Prostate gland (tissue), 2 donors: ENCODE measurements around the gene ATP8B3. TPM values are rescaled to one million over a fixed set of nuclear protein-coding genes. Genes with fewer than 3 reads are reported as not detected.

Experiments
- DNase-seq: peaks from one replicate; pipeline ENCODE4 v3.0.0-alpha.2; 2019; ENCODE audit warnings: low spot score
- H3K27ac ChIP-seq, 2 donors: fragments of 200-600 bp; sonication (generic); 2 replicates each; pipeline ENCODE4 v1.5.1; 2017 to 2019
- H3K27me3 ChIP-seq: fragments of 200-600 bp; sonication (generic); replicated peaks from 2 replicates; pipeline ENCODE4 v1.5.1; 2019; ENCODE audit not compliant: insufficient read depth
- H3K36me3 ChIP-seq, 2 donors: fragments of 200-600 bp; sonication (generic); 1 replicate in 1 of 2; 2 replicates in 1 of 2; pipeline versions ENCODE4 v1.5.1 to v1.8.1; 2017 to 2019
- H3K4me1 ChIP-seq: fragments of 200-600 bp; sonication (generic); replicated peaks from 2 replicates; pipeline ENCODE4 v1.5.1; 2019
- H3K4me3 ChIP-seq, 2 donors: fragments of 200-600 bp; sonication (generic); 2 replicates each; pipeline ENCODE4 v1.5.1; 2017 to 2019
- H3K9me3 ChIP-seq: fragments of 200-600 bp; sonication (generic); 2 replicates; pipeline ENCODE4 v1.5.1; 2017
- POLR2A ChIP-seq: fragments of 450-650 bp; IDR thresholded peaks from one replicate; pipeline ENCODE4 v1.6.1; 2016; ENCODE audit warnings: antibody characterized with exemption, mild to moderate bottlenecking
- POLR2AphosphoS5 ChIP-seq: sonication (generic); formaldehyde crosslinking; IDR thresholded peaks from one replicate; pipeline ENCODE4 v1.6.1; 2017; ENCODE audit warnings: antibody characterized with exemption
- WGBS: methylation state at CpG from one replicate; pipeline ENCODE4 v1.1.5; 2018; 5-methylcytosine and 5-hydroxymethylcytosine counted together
- intact Hi-C: fragments of 100-400 bp; cut with DNase I; formaldehyde crosslinking; loops from one replicate; pipeline ENCODE4 v1.14.2; 2022
- total RNA-seq, 2 donors: library from RNA; depleted of rRNA; stranded (reverse); fragments of >200 nt; gene quantifications; one replicate each; pipeline ENCODE4 v1.1.0, GENCODE V29; 2016
- TF ChIP-seq, protein P1 (sequence below), 4 experiments: fragments of 200-600 bp in 2 of 4; fragments of 450-650 bp in 2 of 4; sonication (generic) in 2 of 4; IDR thresholded peaks; 1 replicate in 3 of 4; 2 replicates in 1 of 4; pipeline ENCODE4 v1.5.1; 2016 to 2019; ENCODE audit warnings: antibody characterized with exemption in 4 of 4, mild to moderate bottlenecking in 2 of 4, moderate library complexity in 2 of 4

ATP8B3 gene
- total RNA-seq, 2 donors from 2014 or later = 0.18 to 4.7 TPM

DNA sequence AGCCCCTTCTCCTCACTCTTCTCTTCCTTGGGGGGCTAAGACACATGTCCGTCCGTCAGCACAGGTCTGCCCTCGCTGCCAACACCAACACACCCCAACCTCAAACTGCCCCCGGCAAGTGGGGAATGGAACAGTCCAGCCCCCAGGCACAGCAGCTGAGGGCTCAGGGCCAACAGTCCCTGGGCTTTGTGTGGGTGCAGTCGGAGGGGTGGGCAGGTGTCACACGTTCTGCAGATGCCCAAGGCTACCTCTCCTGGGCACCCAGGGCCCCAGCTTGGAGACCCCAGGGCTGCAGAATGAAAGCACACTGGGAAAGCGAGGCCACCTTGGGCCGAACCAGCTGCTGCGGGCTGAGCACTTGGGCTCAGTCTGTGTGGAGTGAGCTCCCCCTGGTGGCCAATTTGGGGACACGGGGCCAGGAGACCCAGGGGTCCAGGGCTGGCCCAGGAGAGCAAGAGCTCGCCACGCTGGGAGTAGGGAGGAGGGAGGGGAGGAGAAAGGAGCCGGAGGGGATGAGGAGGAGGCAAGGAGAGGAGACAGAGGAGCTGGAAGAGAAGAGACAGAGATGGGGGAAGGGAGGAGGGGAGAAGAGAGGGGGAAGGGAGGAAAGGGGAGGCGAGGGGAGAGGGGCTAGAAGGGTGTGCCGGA lies 14.0 kb upstream of the ATP8B3 start:
- WGBS = 18% methylated on average over 15 of the region's 15 CpGs
- Histone ChIP-seq H3K36me3 (peaks cover 0 to 14% of the 10 kb centered on the region in 2 donors), H3K27ac (no peak overlapping the region), H3K9me3 (no peaks in the 10 kb centered on the region), H3K4me3 (no peak overlapping the region), H3K4me1 (no peaks in the 10 kb centered on the region), H3K27me3 (no peaks in the 10 kb centered on the region)
- intact Hi-C loops = loop anchor here (10.0 kb wide), 1 partner anchor 281 kb away; no protein-coding TSS in a partner anchor
- TF ChIP-seq, protein P1, sequence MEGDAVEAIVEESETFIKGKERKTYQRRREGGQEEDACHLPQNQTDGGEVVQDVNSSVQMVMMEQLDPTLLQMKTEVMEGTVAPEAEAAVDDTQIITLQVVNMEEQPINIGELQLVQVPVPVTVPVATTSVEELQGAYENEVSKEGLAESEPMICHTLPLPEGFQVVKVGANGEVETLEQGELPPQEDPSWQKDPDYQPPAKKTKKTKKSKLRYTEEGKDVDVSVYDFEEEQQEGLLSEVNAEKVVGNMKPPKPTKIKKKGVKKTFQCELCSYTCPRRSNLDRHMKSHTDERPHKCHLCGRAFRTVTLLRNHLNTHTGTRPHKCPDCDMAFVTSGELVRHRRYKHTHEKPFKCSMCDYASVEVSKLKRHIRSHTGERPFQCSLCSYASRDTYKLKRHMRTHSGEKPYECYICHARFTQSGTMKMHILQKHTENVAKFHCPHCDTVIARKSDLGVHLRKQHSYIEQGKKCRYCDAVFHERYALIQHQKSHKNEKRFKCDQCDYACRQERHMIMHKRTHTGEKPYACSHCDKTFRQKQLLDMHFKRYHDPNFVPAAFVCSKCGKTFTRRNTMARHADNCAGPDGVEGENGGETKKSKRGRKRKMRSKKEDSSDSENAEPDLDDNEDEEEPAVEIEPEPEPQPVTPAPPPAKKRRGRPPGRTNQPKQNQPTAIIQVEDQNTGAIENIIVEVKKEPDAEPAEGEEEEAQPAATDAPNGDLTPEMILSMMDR (IDR thresholded peaks at IDR 0.05) = peak; percentile 73 to 92 (median 88)
- TF ChIP-seq POLR2AphosphoS5 (peak; percentile 20), POLR2A (no peak)
- DNase-seq = peak; percentile 57

DNA sequence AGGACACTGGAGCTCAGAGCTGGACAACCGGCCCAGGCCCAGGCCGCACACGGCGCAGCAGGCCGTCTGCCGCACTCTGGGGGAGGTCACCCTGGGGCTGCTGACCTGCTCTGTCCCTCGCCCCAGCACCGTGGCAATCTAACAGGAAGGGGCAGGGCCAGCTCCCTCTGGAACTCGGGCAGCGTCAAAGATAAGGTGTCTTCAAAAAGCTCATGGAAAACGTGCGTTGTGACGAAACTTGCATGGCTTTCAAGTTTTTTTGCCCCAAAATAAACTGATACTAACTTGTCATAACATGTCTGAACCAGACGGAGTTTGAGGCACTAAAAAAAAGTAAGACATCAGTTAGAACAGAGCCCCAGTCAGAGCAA lies 12.2 kb upstream of the ATP8B3 start:
- Histone ChIP-seq H3K4me3 (no peak overlapping the region), H3K4me1 (no peaks in the 10 kb centered on the region), H3K9me3 (no peaks in the 10 kb centered on the region), H3K36me3 (peaks cover 2 to 14% of the 10 kb centered on the region in 2 donors), H3K27me3 (no peaks in the 10 kb centered on the region), H3K27ac (no peak overlapping the region)
- intact Hi-C loops = loop anchor here (10.0 kb wide), 1 partner anchor 279 kb away; no protein-coding TSS in a partner anchor
- TF ChIP-seq POLR2AphosphoS5 (no peak), POLR2A (no peak)
- TF ChIP-seq, protein P1 (IDR thresholded peaks at IDR 0.05) = no peak
- DNase-seq = no peak
- WGBS = 72% methylated on average over 14 of the region's 14 CpGs

DNA sequence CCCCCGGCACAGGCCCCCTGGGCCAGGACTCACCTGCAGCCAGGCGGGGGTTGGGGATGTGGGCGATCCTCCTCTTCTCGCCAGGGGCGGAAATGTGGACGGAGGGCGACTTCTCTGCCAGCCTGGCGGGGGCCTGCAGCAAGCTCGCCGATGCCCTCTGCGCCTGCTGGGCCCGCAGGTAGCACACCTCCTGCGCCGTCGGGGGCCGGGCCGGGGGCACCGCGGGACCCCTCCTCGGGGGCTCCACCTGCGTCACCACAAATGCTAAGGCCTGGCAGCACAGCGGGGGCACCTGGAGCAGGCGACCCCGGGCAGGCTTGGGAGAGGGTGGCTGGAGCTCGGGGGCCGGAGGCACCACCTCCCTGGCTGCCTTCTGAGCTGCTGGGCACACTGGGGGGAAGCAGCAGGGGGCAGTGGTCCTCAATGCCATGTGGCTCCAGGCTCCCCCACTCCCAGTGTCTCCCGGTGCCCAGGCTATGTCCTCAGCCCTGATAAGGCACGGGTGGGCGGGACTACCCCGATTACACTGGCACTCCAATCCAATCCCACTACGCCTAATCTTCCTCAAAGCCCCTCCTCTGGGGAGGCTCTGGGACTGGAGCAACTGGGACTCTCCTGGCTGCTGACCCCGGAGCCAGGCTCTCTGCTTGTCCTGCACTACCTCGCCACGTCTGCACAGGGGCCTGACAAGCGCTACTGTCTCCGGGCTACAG lies 11.6 kb upstream of the ATP8B3 start:
- DNase-seq = no peak
- TF ChIP-seq POLR2A (no peak), POLR2AphosphoS5 (no peak)
- TF ChIP-seq, protein P1 (IDR thresholded peaks at IDR 0.05) = no peak
- H3K9me3 ChIP-seq = no peaks in the 10 kb centered on the region
- no peak overlapping the region for H3K4me3 ChIP-seq
- H3K36me3 ChIP-seq = peaks cover 5 to 18% of the 10 kb centered on the region in 2 donors
- WGBS = 92% methylated on average over 36 of the region's 36 CpGs
- H3K4me1 ChIP-seq = no peaks in the 10 kb centered on the region
- H3K27me3 ChIP-seq = no peaks in the 10 kb centered on the region
- H3K27ac ChIP-seq = no peak overlapping the region
- intact Hi-C loops = loop anchor here (10.0 kb wide), 1 partner anchor 279 kb away; no protein-coding TSS in a partner anchor

DNA sequence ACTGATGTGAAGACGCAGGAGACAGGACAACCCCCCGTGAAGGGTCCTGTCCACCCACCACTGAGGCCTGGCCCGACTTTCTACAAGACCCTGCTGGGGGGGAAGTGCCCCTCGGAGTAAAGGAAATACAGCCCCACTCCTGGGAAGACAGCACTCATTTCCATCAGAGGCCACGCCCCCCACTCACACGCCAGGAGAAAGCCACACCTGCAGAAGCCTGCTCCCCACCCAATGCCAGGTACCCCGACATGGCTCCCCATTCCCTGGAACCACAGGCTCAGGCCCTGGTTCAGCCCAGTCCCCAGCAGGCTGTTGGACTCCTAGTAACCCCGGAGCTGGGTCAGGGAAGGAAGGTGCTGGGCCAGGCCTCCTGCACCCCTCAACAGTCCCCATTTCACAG lies 10.9 kb upstream of the ATP8B3 start:
- Histone ChIP-seq H3K27me3 (no peaks in the 10 kb centered on the region), H3K4me1 (no peaks in the 10 kb centered on the region), H3K27ac (no peak overlapping the region), H3K4me3 (no peak overlapping the region), H3K9me3 (no peaks in the 10 kb centered on the region), H3K36me3 (peaks cover 12 to 25% of the 10 kb centered on the region in 2 donors)
- TF ChIP-seq POLR2AphosphoS5 (no peak), POLR2A (no peak)
- TF ChIP-seq, protein P1 (IDR thresholded peaks at IDR 0.05) = no peak
- intact Hi-C loops = loop anchor here (10.0 kb wide), 1 partner anchor 278 kb away; no protein-coding TSS in a partner anchor
- no peak for DNase-seq
- WGBS = 93% methylated on average over 8 of the region's 8 CpGs
